Measurements from ENCODE around the gene CCDC102A. TPM values are rescaled to one million over a fixed set of nuclear protein-coding genes. Genes with fewer than 3 reads are reported as not detected.

CCDC102A gene
- total RNA-seq, 4 donors from 2014 or later = 1.7 to 10.7 (median 2.5) TPM

DNA sequence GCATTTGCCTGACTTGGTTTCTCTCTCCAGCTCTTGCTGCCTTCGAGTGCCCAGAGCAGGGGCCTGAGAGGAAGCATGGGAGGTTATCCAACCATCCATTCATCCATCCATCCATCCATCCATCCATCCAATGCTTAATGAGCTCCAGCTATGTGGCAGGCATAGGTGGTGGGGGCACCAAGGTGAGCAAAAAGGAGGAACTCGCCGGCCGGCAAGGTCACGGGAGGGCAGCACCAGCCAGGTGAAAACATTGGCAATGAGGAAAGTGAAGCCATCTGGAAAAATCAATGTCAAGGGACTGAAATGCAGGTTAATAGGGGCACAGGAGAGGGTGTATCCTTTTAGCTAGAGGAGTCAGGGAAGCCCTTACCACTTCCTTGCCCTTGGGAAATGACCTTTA lies 31.9 kb downstream of the CCDC102A start:
- DNase-seq = no peak
- no peak overlapping the region for H3K4me3 ChIP-seq
- H3K36me3 ChIP-seq = no peaks in the 10 kb centered on the region
- no peaks in the 10 kb centered on the region for H3K27me3 ChIP-seq
- no peak overlapping the region for H3K27ac ChIP-seq
- no peak for TF ChIP-seq POLR2A (IDR thresholded peaks at IDR 0.05)
- TF ChIP-seq, protein P1, sequence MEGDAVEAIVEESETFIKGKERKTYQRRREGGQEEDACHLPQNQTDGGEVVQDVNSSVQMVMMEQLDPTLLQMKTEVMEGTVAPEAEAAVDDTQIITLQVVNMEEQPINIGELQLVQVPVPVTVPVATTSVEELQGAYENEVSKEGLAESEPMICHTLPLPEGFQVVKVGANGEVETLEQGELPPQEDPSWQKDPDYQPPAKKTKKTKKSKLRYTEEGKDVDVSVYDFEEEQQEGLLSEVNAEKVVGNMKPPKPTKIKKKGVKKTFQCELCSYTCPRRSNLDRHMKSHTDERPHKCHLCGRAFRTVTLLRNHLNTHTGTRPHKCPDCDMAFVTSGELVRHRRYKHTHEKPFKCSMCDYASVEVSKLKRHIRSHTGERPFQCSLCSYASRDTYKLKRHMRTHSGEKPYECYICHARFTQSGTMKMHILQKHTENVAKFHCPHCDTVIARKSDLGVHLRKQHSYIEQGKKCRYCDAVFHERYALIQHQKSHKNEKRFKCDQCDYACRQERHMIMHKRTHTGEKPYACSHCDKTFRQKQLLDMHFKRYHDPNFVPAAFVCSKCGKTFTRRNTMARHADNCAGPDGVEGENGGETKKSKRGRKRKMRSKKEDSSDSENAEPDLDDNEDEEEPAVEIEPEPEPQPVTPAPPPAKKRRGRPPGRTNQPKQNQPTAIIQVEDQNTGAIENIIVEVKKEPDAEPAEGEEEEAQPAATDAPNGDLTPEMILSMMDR (IDR thresholded peaks at IDR 0.05) = no peak
- H3K9me3 ChIP-seq = no peaks in the 10 kb centered on the region
- H3K4me1 ChIP-seq = no peaks in the 10 kb centered on the region

DNA sequence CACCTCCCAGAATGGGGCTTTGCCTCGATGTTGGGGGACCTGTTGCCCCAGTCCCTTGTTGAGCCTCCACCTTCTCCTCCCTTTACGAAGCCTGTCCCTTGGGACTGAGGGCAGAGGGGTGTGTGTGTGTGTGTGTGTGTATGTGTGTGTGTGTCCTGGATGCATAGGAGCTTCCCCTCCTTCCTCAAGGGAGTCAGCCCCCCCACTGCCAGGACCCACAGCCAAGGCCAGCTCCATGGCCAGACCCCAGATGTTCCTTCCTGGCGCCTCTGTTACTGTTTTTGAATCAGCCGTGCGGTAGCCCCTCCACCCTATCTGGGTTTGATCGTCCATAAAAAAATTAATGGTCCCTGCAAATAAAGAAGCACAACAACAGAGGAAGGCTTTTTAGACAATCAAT lies 32.4 kb downstream of the CCDC102A start:
- no peaks in the 10 kb centered on the region for H3K36me3 ChIP-seq
- TF ChIP-seq, protein P1 (IDR thresholded peaks at IDR 0.05) = no peak
- no peak for TF ChIP-seq POLR2A (IDR thresholded peaks at IDR 0.05)
- no peak overlapping the region for H3K4me3 ChIP-seq
- H3K27ac ChIP-seq = no peak overlapping the region
- H3K27me3 ChIP-seq = no peaks in the 10 kb centered on the region
- no peaks in the 10 kb centered on the region for H3K4me1 ChIP-seq
- no peak for DNase-seq
- H3K9me3 ChIP-seq = no peaks in the 10 kb centered on the region

DNA sequence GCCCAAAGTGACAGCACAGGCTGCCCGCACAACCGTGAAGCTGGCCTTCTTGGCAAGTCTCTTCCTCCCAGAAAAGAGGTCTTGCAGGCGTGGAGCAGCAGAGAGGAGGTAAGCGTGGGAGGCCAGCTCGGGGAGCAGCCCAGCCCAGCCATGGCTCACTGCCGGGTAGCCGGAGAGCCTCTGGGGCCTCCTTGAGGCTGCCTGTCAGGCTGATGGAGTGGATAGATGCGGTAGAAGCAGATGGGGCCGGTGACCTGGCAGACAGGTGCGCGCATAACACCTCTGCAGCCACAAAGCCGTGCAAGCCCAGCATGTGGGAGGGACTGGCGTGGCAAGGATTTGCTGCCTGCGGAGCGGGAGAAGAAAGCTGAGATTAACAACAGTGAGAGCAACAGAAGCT lies 33.0 kb downstream of the CCDC102A start:
- DNase-seq = no peak
- H3K27me3 ChIP-seq = no peaks in the 10 kb centered on the region

DNA sequence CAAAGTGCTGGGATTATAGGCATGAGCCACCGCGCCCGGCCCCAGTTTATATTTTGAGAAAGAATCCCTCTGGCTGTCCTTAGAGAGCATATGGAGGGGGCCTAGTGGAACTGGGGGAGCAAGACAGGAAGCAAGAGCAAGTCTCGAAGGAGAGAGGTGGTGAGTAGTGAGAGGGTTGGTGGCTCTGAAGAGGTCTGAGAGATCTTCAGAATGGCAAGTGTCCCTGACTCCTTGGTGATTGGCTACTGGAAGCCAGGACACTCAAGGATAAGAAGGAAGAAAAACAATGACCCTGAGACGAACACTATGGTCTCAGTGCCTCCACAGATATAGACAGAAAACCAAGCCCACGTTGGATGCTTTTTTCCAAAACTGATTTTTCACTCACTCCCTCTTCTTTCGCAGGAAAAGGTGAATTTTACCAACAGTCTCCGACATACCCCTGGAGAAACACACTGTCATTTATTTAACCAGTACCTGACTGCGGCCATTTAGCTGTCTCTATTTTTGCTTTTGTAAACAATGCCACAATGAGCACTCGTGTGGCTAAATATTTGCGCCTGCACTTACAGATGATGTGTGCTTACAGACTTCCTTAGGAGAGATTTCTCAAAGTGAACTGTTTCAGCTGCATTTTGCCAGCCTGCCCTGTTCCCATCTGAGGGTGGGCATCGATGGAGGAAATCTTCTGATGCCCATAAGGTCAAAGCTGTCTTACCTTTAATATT lies 34.2 kb downstream of the CCDC102A start:
- Histone ChIP-seq H3K27ac (no peak overlapping the region), H3K4me3 (no peak overlapping the region), H3K36me3 (no peaks in the 10 kb centered on the region), H3K9me3 (no peaks in the 10 kb centered on the region), H3K27me3 (no peaks in the 10 kb centered on the region), H3K4me1 (no peaks in the 10 kb centered on the region)
- no peak for TF ChIP-seq POLR2A (IDR thresholded peaks at IDR 0.05)
- TF ChIP-seq, protein P1 (IDR thresholded peaks at IDR 0.05) = no peak
- DNase-seq = no peak

More for the DNA sequence above, 33.0 kb downstream of the CCDC102A start:
- H3K4me1 ChIP-seq = no peaks in the 10 kb centered on the region
- no peak for TF ChIP-seq POLR2A (IDR thresholded peaks at IDR 0.05)
- TF ChIP-seq, protein P1 (IDR thresholded peaks at IDR 0.05) = no peak
- H3K4me3 ChIP-seq = no peak overlapping the region
- no peaks in the 10 kb centered on the region for H3K36me3 ChIP-seq
- H3K27ac ChIP-seq = no peak overlapping the region
- no peaks in the 10 kb centered on the region for H3K9me3 ChIP-seq

DNA sequence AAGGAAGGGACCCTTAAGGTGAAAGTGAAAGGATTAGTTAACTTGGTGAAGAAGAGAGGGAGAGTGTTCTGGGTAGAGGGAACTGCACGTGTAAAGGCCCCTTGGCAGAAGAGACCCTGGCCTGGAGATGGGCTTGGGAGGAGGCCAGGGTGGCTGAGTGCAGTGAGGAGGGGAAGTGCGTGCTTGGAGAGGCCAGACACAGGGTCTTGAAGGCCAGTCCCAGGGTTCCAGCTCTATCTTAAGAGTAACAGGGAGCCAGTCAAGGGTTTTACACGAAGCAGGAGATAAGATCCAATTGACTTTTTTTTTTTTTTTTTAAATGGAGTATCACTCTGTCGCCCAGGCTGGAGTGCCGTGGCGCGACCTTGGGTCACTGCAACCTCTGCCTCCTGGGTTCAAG lies 34.9 kb downstream of the CCDC102A start:
- no peaks in the 10 kb centered on the region for H3K4me1 ChIP-seq
- no peak overlapping the region for H3K27ac ChIP-seq
- H3K27me3 ChIP-seq = no peaks in the 10 kb centered on the region
- H3K9me3 ChIP-seq = no peaks in the 10 kb centered on the region
- TF ChIP-seq, protein P1 (IDR thresholded peaks at IDR 0.05) = no peak
- TF ChIP-seq POLR2A (IDR thresholded peaks at IDR 0.05) = no peak
- DNase-seq = no peak
- H3K4me3 ChIP-seq = no peak overlapping the region
- no peaks in the 10 kb centered on the region for H3K36me3 ChIP-seq
